HT1080 (cell line): Measurements from ENCODE around the gene SSTR1. TPM values are rescaled to one million over a fixed set of nuclear protein-coding genes. Genes with fewer than 3 reads are reported as not detected.
"Not testable (repeated sequence)": the region's sequence is repeated elsewhere in the genome, so short reads cannot be mapped to it uniquely, and the experiment has no call there.

ENCODE experiments used
- DNase-seq: peaks from one replicate; pipeline ENCODE4 v3.0.0-alpha.2; 2015; ENCODE audit warnings: low read depth
- polyA plus RNA-seq, 2 experiments: library from polyadenylated mRNA; depleted of rRNA; stranded (reverse); fragments of >200 nt; gene quantifications; 2 replicates each; pipeline ENCODE4 v1.2.3, GENCODE V29; 2015
- total RNA-seq: library from RNA; depleted of rRNA; stranded (reverse); fragments of >200 nt; shearing (Covaris generic); gene quantifications from 2 replicates; pipeline ENCODE4 v1.2.3, GENCODE V29; 2014; rRNA removed

SSTR1 gene, protein sequence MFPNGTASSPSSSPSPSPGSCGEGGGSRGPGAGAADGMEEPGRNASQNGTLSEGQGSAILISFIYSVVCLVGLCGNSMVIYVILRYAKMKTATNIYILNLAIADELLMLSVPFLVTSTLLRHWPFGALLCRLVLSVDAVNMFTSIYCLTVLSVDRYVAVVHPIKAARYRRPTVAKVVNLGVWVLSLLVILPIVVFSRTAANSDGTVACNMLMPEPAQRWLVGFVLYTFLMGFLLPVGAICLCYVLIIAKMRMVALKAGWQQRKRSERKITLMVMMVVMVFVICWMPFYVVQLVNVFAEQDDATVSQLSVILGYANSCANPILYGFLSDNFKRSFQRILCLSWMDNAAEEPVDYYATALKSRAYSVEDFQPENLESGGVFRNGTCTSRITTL
- total RNA-seq = not detected in 2 replicates
- not detected in 2 replicates for polyA plus RNA-seq (2015; cell fraction: cytosol; rRNA removed)
- not detected in 2 replicates for polyA plus RNA-seq (2015; cell fraction: nucleus; rRNA removed)

DNA sequence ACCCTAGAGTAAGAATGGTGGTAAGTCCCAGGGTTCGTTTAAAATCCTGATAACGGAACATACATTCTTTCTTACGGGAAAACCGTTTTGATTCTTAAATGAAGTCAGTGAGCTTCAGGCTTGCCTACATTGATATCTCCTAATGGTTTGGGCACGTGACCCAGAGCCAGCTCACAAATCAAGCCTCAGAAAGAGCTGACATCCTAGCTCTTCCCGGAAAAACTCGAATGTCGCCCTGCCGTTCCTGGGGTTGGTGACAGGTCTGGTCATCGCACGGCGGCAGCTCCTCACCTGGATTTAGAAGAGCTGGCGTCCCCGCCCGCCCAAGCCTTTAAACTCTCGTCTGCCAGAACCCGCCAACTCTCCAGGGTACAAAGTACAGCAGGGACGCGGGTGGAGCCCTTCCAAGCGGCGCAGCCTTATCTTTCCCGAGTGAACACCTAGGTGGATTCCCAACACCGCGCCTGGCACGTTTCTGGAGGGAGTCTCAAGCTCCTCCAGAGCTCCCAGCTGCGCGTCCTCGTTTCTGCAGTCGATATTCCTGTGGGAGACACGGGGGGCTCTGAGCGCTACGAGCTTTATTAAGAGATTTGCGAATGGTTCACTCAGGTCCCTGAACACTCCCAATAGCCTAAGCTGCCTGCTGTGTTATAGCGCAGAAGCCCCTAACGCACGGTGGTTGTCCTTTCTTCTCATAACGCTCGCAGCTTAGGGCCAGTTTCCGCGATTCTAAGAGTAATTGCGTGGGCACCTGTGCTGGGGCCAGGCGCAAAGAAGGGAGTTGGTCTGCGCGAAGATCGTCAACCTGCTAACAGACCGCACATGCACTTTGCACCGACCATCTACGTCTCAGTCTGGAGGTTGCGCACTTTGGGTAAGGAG is at the start of gene SSTR1:
Gene SSTR1 (plus strand): TSS at position 169 of the 882 bp plus-strand sequence. CDS start 1,486 bp downstream, outside the sequence.
- DNase-seq = no peak

DNA sequence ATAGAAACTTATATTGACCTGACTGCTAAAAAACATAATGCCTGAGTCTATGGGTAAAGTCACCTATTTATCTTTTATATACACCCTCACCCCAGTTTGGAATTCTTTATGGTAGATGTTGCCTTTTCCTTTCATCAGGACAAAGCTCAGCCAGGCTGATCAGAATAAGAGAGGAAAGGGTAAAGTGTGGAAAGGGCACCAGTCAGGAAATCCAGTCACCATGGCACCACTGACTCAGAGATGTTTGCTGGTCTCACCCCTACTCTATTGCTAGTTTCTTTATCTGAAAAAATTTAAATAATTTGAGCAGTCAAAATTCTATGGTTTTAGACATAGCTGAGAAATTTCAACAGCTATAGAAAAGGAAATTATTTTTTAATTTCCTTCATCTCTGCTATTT is 49.2 kb upstream of the SSTR1 start:
- peak; percentile 41 for DNase-seq

DNA sequence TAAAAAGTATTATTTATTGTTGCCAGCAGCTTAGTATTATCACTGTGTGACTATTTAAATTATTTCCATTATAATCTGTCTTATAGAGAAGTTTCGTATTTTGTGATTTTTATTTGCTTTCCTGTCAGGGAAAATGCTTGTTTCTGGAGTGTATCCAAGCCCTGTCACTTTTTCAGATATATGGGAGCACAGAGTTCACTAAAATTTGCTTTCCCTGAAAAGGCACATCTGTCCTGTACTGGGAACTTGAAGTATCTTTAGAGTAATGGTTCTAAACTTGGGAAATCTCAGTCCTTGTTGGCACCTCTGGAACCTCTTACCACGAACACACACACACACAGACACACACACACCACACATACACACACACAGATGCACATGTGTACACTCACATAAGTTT is 39.3 kb upstream of the SSTR1 start:
- DNase-seq = no peak

DNA sequence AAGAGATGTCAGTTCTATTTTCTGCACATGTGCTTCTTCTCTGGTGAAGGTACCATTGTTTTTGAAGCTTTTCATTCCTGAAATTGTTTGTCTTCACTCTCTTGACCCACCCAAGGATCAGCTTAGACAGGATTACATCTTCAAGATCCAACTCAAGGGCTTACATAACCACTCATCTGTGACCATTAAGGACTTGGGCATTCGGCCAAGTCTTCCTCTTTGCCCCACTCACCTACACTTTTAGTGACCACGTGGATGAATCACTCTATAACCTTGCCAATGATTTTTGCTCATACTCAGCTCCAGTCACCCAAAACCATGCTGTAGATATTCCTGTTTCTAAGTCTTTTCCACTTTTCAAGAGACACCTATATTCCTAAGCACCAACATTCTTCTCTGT is 36.5 kb upstream of the SSTR1 start:
- DNase-seq = peak; percentile 70

DNA sequence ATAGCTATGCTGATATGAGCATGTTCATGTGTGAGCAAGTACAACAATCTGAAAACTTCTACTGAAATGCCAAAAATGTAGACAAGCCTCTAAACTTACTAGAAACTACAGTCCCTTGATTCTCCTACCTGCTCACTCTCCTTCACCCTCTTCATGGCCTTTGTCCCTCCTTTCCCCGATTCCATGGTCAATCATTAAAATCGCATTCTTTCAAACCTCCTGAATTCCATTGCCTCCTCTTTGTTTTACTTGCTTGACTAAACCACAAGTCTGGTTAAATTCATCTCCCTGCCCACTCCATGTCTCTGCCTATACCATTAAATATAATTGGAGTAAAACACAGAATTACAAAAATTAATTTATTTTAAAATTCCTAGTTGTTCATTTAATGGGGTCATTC is 33.0 kb upstream of the SSTR1 start:
- no peak for DNase-seq

DNA sequence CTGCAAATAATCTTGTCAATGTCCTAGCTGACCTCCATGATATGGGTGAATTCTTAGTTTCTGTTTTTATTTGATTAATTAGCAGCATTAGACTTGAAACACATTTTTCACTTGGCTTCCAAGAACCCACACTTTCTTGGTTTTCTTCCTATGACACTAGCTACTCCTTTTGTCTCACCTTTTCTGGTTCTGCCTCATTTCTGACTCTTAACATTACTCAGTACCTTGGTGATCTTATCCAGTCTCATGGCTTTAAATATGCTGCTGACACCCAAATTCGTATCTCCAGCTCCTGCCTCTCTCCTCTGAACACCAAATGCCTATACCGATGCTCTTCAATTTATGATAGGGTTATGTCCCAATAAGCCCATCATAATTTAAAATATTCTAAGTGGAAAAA is 32.0 kb upstream of the SSTR1 start:
- no peak for DNase-seq

DNA sequence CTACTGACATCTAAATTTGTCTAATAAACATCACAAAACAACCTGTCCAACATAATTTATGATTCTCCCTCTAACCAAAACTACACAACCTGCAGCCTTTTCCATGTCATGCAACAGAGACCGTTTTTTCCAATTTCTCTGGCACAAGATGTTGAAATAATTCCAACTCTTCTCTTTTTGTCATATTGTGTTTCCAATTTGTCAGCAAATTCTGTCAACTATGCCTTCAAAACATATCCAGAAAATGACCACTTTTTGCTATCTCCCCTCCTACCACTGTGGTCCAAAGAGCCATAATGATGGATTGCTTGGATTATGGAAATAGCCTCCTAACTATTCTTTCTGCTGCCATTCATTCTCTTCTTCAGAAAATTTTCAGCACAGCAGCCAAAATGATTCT is 31.3 kb upstream of the SSTR1 start:
- DNase-seq = no peak

DNA sequence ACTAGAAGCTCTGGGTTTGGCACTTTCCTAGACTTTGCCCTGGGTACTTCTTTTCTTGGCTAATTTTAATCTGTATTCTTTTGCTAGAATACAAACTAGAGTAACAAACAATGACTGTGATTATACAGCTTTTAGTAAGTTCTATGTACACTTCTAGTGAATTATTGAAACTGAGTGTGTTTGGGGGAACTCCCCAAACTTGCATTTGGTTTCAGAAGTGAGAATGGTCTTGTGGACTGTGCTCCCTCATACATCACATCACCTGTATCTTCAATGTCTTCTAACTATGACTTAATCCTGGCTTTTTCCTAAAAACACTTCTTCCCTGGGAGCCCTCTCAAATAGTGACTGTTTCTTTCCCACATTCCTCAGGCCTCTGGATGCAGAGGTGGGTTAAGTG is 23.6 kb upstream of the SSTR1 start:
- DNase-seq = no peak

DNA sequence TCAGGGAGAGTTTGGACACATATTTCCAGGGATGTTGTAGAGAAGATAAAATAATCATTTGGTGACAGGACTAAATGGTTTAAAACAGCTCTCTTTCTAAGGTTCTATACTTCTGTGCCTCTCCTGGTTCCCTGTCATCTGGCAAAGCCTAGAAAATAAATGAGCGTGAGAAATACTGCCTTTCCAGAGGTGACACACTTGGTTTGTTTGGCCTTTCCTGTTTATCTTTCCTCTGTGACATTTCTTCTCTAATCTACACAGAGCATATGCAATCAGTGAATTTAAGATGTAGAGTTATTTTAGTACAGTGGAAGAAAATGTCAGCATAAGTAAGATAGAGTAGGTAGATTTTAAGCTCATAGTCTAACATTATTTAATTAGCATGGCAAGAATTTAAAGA is 22.0 kb upstream of the SSTR1 start:
- DNase-seq = no peak

DNA sequence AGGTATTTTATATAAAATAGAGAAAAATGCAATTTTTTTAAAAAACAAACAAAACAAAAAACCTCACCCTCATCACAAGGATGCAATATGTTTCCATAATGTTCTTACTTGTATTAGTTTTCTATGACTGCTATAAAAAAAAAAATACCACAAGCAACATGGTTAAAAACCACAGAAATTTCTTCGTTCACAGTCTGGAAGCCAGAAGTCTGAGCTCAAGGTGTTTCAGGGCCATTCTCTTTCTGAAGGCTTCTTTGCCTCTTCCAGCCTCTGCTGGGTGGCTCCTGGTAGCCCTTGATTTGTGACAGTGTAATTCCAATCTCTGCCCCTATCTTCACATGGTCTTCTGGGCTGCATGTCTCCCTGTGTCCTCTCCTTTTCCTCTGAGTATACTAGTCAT is 21.5 kb upstream of the SSTR1 start:
- DNase-seq = no peak

DNA sequence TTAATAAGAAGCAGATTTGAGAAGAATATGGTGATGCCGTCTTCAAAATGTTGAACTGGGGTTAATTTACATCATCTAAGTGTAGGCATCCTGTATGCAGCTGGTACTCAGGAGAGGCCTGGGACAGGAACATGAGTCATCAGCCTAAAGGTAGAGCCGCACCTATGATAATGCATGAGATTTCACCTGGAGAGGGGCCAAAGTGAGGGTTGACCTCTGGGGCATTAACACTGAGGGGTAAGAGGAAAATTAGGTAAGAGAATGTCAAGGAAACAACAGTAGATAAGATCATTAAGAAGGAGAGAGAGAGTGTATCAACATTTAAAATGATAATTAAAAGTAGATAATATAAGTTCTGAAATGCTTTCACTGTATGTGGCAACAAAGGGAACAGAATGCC is 20.2 kb upstream of the SSTR1 start:
- no peak for DNase-seq

DNA sequence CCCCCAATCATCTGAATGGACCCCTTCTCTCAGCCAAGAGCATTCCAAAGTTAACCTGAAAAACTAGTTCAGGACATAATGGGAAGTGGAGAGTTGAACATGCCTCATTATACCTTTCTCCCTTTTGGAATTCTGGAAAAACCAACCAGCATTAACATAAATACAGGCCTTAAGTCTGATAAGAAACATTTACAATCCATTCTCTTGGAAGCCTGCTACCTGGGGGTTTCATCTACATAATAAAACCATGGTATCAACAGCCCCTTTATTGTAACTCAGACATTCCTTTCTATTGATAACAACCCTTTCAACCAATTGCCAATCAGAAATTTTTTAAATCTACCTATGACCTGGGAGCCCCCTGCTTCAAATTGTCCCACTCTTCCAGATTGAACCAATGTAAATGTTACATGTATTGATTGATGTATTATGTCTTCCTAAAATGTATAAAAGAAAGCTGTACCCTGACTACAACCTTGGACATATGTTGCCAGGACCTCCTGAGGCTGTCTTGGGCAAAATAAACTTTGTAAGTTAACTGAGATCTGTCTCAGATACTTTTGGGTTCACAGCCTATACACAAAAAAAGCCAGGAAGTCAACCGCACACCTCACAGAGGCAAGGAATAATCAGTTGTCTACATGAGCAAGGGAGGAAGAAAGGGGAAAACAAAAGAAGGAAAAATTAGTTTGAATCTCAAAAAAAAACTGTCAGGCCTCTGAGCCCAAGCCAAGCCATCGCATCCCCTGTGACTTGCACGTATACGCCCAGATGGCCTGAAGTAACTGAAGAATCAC is 17.6 kb upstream of the SSTR1 start:
- no peak for DNase-seq

DNA sequence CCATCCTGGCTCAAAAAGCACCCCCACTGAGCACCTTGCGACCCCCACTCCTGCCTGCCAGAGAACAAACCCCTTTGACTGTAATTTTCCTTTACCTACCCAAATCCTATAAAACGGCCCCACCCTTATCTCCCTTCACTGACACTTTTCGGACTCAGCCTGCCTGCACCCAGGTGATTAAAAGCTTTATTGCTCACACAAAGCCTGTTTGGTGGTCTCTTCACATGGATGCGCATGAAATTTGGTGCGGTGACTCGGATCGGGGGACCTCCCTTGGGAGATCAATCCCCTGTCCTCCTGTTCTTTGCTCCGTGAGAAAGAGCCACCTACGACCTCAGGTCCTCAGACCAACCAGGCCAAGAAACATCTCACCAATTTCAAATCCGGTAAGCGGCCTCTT is 16.9 kb upstream of the SSTR1 start:
- not testable (repeated sequence) for DNase-seq

DNA sequence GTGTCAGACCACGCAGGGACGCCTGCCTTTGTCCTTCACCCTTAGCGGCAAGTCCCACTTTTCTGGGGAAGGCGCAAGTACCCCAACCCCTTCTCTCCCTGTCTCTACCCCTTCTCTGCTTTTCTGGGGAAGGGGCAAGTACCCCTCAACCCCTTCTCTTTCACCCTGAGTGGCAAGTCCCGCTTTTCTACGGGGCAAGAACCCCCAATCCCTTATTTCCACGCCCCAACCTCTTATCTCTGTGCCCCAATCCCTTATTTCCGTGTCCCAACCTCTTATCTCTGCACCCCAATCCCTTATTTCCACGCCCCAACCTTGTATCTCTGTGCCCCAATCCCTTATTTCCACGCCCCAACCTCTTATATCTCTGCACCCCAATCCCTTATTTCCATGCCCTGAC is 16.2 kb upstream of the SSTR1 start:
- DNase-seq = not testable (repeated sequence)

DNA sequence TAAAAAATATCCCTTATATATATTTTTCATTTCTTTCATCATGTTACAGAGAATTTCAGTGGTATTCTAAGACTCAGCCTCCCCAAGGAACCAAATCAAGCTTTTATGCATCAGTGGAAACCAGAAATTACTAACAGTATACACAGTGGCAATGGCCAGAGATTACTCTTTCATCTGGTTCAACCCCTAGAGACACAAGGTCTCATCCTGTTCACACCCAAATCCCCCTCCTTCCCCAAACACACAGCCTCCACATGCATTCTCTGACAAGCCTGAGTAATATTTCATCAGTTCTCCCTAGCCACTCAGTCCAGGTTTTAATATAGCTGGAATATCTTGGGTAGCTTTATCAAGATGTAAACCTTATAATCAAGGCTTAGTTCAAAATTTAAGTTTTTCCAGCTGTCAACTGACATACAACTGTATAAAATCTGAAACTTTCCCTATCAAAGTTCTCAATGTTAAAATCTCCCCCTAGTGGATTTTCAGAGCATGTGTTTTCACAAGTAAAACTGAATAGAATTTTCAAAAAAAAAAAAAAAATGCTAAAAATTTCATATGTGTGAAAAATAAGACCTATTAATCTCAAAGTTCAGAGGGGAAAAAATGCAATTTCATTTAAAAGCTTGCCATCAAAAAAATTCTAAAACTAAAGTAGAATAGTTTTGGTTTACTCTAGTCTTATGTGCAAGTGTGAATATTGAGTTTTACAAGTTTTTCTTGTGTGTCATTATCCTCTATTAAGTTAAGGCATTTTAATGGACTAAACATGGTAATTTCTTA is 10.5 kb upstream of the SSTR1 start:
- no peak for DNase-seq

DNA sequence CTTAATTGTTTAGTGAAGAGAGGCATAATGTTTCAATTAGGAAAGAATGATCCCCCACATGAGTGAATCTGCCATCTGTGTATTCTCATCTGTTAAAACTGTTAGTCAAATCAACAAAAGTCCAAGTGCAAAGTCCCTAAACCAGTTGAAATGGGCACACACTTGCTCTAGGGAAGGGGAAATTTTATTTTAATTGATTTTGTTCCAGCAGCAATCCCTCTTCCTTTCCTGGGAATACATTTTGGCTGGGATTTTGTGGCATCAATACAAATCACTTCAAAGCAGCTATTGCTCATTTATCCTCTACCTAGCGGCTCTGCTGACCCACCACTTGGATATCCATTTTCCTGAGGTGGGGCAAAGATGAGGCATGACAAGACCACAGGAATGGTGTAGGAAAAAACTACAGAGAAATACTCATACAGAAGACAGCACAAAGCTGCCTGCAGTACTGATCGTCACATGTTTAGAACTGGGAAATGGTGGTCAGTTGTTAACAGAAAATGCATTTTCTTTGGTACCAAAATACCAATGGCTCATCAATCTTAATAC is 9.8 kb upstream of the SSTR1 start:
- peak; percentile 10 for DNase-seq

DNA sequence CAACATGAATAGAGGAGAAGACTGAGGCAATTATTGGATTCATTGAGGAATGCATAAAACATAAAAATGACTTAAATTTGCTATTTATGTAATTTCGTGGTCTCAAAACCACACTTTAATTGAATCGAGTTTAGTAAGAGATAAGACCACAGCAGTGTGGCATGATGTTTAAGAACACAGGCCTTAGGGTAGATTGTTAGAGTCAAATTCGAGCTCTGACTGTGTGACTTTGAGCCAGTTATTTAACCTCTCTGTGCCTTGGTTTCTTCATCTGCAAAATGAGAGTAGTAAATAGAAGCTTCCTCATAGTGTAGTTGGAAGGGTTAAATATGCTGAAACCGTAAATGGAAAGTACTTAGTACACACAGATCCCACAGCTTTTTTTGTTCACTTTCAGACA is 9.3 kb upstream of the SSTR1 start:
- DNase-seq = no peak

DNA sequence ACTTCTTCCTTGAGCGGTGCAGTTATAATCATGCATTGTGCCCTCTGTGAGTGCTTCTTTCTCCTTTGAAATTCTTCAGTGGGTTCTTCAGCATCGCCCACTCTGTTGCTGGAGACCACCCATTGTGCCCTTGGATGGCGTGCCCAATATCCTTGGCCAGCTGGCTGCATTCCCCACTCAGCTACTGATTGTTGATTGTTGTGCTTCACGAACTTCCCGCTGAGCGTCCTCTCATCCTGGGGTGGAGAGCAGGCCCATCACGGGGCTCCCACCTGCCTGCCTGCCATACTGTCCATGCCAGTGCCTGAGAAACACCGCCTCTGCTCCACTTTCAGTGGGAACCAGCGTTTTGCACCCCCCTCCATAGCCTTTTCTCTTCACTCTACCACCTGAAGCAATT is 8.6 kb upstream of the SSTR1 start:
- no peak for DNase-seq

DNA sequence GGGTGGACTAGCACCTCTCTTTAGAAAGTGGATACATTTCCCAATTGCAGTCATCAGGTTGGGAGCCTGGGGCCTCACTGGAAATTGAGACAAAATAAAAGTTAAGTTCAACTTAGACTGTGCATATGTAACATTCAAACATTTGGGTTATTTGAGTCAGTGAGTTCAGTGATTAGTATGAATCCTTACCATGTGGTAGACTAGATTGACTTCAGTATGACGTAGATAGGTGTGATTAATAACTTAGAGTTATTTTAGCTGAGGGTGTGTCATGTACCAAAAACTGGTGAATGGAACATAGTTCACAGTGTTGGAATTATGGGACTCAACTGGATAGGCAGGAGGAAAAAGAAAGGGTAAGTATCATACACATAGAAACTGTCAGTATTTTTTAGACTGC is 8.0 kb upstream of the SSTR1 start:
- peak; percentile 27 for DNase-seq

DNA sequence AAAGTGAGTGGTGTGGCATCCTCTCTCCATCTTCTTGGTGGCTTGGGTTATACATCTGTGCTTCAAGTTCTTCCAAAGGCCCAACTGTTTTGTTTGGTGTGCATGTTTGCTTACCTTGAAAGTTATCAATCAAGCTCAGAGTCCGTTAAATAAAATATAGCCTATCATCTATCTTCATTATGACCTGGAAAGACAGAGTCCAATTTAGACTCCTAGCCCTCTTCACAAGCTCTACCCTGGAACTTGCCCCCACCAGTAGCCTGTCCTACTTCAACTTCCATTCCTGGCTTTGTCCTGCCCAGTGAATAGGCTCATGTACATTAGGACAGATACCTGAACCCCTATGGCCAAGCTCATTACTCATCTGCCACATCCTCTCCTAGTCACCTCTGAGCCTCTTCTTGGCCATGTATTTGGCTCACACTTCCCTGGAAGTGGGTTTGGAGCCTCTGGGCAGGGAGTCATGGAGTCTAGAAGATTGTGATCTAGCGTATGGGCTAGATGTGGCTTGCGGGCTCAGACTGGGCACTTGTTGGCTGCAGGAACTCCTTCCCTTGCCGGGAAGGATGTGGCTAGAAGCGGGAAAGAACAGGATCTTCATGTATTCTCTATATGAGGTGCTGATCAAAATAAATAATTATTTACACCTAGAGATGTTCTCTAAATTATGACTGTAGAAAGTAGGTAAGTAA is 6.4 kb upstream of the SSTR1 start:
- peak; percentile 61 for DNase-seq
